Measurements from ENCODE around the gene MGMT.

The MGMT gene

GRCh38 chr10:129707406-129708388 is 240.7 kb downstream of the MGMT start:
- TF ChIP-seq, protein P1, sequence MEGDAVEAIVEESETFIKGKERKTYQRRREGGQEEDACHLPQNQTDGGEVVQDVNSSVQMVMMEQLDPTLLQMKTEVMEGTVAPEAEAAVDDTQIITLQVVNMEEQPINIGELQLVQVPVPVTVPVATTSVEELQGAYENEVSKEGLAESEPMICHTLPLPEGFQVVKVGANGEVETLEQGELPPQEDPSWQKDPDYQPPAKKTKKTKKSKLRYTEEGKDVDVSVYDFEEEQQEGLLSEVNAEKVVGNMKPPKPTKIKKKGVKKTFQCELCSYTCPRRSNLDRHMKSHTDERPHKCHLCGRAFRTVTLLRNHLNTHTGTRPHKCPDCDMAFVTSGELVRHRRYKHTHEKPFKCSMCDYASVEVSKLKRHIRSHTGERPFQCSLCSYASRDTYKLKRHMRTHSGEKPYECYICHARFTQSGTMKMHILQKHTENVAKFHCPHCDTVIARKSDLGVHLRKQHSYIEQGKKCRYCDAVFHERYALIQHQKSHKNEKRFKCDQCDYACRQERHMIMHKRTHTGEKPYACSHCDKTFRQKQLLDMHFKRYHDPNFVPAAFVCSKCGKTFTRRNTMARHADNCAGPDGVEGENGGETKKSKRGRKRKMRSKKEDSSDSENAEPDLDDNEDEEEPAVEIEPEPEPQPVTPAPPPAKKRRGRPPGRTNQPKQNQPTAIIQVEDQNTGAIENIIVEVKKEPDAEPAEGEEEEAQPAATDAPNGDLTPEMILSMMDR (IDR thresholded peaks at IDR 0.05), result no peak
- TF ChIP-seq ZFX (IDR thresholded peaks at IDR 0.05; ENCODE audit: borderline replicate concordance), result no peak
- no peak overlapping the region for H3K27ac ChIP-seq

DNA sequence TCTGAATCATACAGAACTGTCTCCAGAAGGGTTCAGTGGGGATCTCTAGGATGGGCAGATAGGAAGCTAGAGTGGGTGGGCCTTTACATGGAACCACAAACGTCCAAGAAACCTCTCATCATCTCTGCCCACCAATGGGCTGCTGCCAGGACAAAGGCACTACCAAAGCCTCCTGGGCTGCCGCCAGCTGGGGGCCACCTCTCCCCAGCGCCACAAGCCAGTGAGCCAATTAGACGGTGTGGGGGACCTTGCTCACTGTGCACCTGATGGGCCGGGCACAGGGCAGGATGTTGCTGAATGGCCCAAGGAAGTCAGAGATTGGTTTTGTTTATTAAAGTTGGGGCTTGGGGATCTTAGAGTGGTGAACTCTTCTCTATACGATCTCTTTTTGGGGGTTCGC is 242.1 kb downstream of the MGMT start:
- TF ChIP-seq ZFX (IDR thresholded peaks at IDR 0.05; ENCODE audit: borderline replicate concordance), result no peak
- H3K27ac ChIP-seq, result no peak overlapping the region

GRCh38 chr10:129709627-129710509 is 242.8 kb downstream of the MGMT start:
- H3K27ac ChIP-seq, result no peak overlapping the region
- no peak for TF ChIP-seq ZFX (IDR thresholded peaks at IDR 0.05; ENCODE audit: borderline replicate concordance)
- TF ChIP-seq, protein P1 (IDR thresholded peaks at IDR 0.05), result no peak

DNA sequence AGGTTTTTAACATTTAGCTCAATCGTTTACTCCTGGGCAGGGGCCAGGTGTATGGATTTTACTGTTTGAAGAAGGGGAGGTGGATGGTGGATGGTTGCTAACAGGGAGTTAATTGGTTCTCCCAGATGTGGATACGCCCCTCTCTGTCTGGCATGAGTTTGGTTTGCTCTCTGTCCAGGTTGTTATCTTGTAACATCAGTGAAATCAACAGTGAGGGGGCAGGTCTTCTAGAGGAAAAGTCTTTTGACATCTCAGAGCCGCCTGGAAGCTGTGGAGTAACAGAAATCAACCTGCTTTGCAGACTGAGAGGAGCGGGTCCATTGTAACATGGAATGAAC is 243.4 kb downstream of the MGMT start:
- TF ChIP-seq ZFX (IDR thresholded peaks at IDR 0.05; ENCODE audit: borderline replicate concordance), result no peak
- TF ChIP-seq, protein P1 (IDR thresholded peaks at IDR 0.05), result no peak
- no peak overlapping the region for H3K27ac ChIP-seq

DNA sequence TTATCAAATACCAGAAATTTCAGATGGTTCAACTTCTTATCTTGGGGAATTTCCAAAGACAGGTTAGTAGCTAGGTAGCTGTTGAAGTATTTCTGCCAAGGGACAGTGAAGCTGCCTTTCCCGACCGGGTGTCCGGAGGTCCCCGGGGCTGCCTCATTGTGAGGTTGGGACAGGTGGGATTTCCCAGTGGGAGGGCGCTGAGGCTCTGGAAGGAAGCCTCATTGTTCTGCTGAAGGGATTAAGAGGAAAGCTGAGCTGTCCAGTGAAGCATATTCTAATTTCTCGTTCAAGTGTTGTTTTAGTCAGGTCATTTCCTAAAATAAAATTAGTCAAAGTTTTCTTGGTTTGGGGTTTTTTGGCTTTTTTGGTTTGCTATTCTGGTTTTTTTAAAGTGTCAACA is 244.2 kb downstream of the MGMT start:
- H3K27ac ChIP-seq, result no peak overlapping the region
- no peak for TF ChIP-seq ZFX (IDR thresholded peaks at IDR 0.05; ENCODE audit: borderline replicate concordance)
- TF ChIP-seq, protein P1 (IDR thresholded peaks at IDR 0.05), result no peak

DNA sequence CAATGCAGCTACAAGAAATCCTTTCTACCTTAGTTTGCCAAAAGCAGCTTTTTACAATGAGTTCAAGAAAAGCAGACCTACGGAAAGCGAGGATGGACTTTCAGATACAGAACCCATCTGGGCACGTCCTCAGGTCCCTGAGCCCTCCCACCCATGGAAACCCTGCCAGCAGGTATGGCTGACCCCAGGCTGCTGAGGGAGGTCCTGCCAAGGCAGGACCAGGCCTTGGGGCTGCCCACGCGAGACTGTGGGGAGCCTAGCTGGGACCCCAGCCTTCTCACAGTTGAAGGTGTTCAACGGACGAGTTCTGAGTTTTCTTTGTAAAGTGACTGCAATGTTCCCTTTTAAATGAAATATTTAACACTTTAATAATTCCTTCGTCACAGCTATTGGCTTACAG is 245.0 kb downstream of the MGMT start:
- H3K27ac ChIP-seq, result no peak overlapping the region
- TF ChIP-seq, protein P1 (IDR thresholded peaks at IDR 0.05), result no peak
- TF ChIP-seq ZFX (IDR thresholded peaks at IDR 0.05; ENCODE audit: borderline replicate concordance), result no peak

DNA sequence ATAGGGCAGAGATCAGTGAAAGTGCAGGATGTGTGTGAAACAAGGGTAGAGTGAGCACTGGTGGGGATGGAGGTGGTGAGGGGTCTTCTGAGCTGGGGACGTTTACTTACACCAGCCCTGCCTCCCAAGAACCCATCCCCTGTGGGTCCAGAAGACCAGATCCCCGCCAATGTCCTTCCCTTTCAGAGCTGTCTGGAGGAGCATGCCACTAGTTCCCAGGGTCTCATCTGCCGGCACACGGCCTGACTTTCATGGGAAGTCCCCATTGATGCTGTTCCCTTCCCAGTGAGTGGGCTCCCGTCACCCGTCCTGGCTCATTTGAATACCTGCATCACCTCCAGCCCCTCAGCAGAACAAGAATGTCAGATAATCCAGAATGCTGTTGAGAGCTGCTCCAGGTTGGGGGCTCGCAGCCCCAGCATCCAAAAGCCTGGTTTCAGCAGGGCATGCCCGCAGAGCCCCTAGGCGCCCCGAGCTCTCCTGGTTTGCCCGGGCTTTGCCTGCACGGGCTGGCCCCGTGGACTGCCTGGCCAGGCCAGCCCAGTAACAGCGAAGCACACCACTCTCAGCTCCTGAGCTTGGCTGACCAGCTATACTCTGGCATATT is 246.7 kb downstream of the MGMT start:
- no peak overlapping the region for H3K27ac ChIP-seq
- TF ChIP-seq ZFX (IDR thresholded peaks at IDR 0.05; ENCODE audit: borderline replicate concordance), result no peak
- TF ChIP-seq, protein P1 (IDR thresholded peaks at IDR 0.05), result no peak

All from 22Rv1 (cell line).